Activated B cell treated with CpG ODN at 0.5 μM for 24 hours (primary cell): ENCODE data around the gene WDR5. TPM values are rescaled to one million over a fixed set of nuclear protein-coding genes. Genes with fewer than 3 reads are reported as not detected.

Experiments used
- ATAC-seq: fragments of 200-7000 bp; cut with Tn5 transposase; one replicate; pipeline ENCODE4 v1.10.0; 2021; ENCODE audit warnings: low read depth, mild to moderate bottlenecking, moderate library complexity
- CTCF ChIA-PET: fragments of 350-600 bp; sonication (Branson Sonifier 250); formaldehyde crosslinking; loops from one replicate; lab custom pipeline; 2021; ENCODE audit warnings: antibody characterized with exemption; lab: Charles Lee
- POLR2A ChIA-PET: fragments of 350-600 bp; sonication (Branson Sonifier 250); formaldehyde crosslinking; loops from one replicate; lab custom pipeline; 2021; ENCODE audit warnings: antibody characterized with exemption; lab: Charles Lee
- DNase-seq: peaks from one replicate; pipeline ENCODE4 v3.0.0; 2022
- H3K27ac Mint-ChIP-seq: one replicate; pipeline ENCODE4 v1.8.0; 2020; ENCODE audit warnings: mixed read lengths
- H3K27me3 Mint-ChIP-seq: one replicate; pipeline ENCODE4 v1.8.0; 2021; ENCODE audit warnings: mixed read lengths
- H3K36me3 Mint-ChIP-seq: one replicate; pipeline ENCODE4 v1.8.0; 2021; ENCODE audit warnings: low read depth, mixed read lengths
- H3K4me1 Mint-ChIP-seq: one replicate; pipeline ENCODE4 v1.8.0; 2021; ENCODE audit warnings: mixed read lengths
- H3K4me3 Mint-ChIP-seq: one replicate; pipeline ENCODE4 v1.8.0; 2020; ENCODE audit warnings: mild to moderate bottlenecking, mixed read lengths
- H3K9me3 Mint-ChIP-seq: one replicate; pipeline ENCODE4 v1.8.0; 2020; ENCODE audit warnings: mixed read lengths
- intact Hi-C: fragments of 100-400 bp; cut with micrococcal nuclease; formaldehyde crosslinking; loops from one replicate; pipeline ENCODE4 v1.15.1; 2024
- total RNA-seq: library from RNA; stranded (reverse); gene quantifications from 2 replicates; pipeline ENCODE4 v1.2.3, GENCODE V29; 2022
- TF ChIP-seq, protein P1 (sequence below): fragments of 200-600 bp; IDR thresholded peaks from one replicate; pipeline ENCODE4 v1.8.0; 2022; ENCODE audit warnings: antibody characterized with exemption, mild to moderate bottlenecking

Gene WDR5
- total RNA-seq, 1 donor from 2014 or later: 22.4 TPM

DNA sequence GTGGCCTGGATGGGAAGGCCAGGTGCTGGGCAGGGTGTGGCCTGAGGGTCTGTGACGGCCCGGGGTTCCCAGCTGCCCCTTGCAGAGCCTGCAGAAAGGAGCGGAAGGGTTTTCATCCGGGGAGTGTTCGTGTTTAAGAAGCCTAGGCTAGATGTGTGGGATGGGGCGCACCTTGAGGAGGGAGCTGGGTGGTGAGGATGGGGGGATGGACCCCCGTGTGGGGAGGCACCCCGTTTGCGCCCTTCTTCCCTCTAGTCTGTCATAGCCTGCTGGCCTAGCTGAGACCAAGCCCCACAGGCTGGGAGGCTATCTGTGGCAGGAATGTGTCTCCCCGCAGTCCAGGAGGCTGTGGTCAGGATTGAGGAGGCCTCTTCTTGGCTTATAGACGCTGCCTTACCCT, 16.6 kb downstream of the WDR5 start:
- intact Hi-C loops: no loop called here
- ATAC-seq (no peak), DNase-seq (no peak)
- Mint-ChIP-seq H3K4me3 (no peak overlapping the region), H3K9me3 (no peaks in the 10 kb centered on the region), H3K4me1 (no peaks in the 10 kb centered on the region), H3K27me3 (no peaks in the 10 kb centered on the region), H3K27ac (no peak overlapping the region), H3K36me3 (peaks cover 86% of the 10 kb centered on the region)
- ChIA-PET CTCF (no interaction called here), POLR2A (no interaction called here)
- TF ChIP-seq, protein P1, sequence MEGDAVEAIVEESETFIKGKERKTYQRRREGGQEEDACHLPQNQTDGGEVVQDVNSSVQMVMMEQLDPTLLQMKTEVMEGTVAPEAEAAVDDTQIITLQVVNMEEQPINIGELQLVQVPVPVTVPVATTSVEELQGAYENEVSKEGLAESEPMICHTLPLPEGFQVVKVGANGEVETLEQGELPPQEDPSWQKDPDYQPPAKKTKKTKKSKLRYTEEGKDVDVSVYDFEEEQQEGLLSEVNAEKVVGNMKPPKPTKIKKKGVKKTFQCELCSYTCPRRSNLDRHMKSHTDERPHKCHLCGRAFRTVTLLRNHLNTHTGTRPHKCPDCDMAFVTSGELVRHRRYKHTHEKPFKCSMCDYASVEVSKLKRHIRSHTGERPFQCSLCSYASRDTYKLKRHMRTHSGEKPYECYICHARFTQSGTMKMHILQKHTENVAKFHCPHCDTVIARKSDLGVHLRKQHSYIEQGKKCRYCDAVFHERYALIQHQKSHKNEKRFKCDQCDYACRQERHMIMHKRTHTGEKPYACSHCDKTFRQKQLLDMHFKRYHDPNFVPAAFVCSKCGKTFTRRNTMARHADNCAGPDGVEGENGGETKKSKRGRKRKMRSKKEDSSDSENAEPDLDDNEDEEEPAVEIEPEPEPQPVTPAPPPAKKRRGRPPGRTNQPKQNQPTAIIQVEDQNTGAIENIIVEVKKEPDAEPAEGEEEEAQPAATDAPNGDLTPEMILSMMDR: no peak

DNA sequence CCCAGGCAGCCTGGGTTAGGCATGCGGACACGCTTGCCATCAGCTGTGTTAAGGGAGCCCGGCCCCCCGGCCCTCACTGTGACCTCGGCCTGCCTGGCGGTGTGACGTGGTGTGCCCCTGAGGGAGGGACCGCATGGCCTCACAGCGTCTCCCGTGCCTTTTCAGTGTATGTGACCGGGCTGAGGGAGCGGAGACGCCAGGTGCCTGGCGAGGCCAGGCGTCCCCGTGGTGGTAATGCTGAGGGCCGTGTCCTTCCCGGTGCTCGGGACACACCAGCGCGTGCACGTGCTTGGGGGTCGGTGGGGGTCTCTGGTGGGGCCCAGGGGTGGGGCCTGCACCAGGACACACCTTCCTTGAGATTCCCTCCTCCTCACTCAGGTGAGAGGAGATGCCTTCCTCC, 17.6 kb downstream of the WDR5 start:
- Mint-ChIP-seq H3K4me1 (no peaks in the 10 kb centered on the region), H3K4me3 (no peak overlapping the region), H3K27ac (no peak overlapping the region), H3K9me3 (no peaks in the 10 kb centered on the region), H3K36me3 (peaks cover 89% of the 10 kb centered on the region), H3K27me3 (no peaks in the 10 kb centered on the region)
- TF ChIP-seq, protein P1: no peak
- CTCF ChIA-PET: no interaction called here
- POLR2A ChIA-PET: no interaction called here
- DNase-seq (no peak), ATAC-seq (no peak)
- intact Hi-C loops: no loop called here

DNA sequence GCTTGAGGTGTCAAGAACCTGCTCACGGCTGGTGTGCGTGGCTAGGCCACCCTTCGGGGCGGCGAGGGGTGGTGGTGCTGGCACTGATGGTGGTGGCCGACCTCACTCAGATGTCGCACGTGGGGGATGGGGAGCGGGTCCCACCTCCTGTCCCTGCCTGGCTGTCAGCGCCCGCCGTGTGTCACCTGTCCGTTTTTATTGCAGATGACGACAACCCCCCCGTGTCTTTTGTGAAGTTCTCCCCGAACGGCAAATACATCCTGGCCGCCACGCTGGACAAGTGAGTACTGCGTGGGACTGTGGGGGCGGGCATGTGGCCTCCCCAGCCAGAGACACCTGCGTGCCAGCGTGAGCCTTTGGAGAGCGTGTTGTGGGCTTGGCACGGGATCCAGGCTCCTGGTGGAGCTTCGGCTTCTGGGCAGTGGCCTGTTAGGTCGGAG, 18.4 kb downstream of the WDR5 start:
- TF ChIP-seq, protein P1: no peak
- Mint-ChIP-seq H3K27ac (no peak overlapping the region), H3K36me3 (peaks cover 83% of the 10 kb centered on the region), H3K4me1 (no peaks in the 10 kb centered on the region), H3K4me3 (no peak overlapping the region), H3K9me3 (no peaks in the 10 kb centered on the region), H3K27me3 (no peaks in the 10 kb centered on the region)
- POLR2A ChIA-PET: no interaction called here
- intact Hi-C loops: no loop called here
- ATAC-seq (no peak), DNase-seq (no peak)
- CTCF ChIA-PET: no interaction called here

DNA sequence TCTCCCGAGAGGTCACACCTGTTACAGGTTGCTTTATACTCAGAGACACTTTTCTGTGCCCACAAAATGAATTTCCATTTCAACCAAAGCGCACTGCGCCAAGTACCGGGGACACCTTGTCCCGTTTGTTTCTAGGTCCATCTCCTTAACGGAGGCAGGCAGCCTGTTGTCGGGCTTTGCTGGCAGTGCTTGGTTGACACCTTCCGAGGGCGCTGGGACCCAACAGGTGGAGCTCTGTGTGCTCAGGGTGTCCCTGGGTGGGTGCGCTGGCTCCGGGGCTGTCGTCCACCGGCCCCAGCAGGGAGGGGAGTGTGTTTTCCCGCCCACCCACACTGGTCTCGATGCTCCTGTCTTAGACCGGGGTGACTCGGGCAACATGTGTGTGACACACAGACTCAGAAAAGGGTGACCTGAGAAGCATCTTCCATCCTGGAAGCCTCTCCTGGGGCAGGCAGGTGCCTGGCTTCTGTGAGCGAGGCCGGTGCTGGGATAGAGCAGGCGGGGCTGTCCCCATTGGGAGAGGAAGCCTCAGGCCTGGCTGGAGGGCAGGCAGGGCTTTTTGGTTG, 20.0 kb downstream of the WDR5 start:
- Mint-ChIP-seq H3K27me3 (no peaks in the 10 kb centered on the region), H3K36me3 (peaks cover 76% of the 10 kb centered on the region), H3K4me3 (no peak overlapping the region), H3K9me3 (no peaks in the 10 kb centered on the region), H3K4me1 (no peaks in the 10 kb centered on the region), H3K27ac (no peak overlapping the region)
- ChIA-PET POLR2A (no interaction called here), CTCF (no interaction called here)
- TF ChIP-seq, protein P1: no peak
- intact Hi-C loops: no loop called here
- no peak for DNase-seq
- no peak for ATAC-seq

DNA sequence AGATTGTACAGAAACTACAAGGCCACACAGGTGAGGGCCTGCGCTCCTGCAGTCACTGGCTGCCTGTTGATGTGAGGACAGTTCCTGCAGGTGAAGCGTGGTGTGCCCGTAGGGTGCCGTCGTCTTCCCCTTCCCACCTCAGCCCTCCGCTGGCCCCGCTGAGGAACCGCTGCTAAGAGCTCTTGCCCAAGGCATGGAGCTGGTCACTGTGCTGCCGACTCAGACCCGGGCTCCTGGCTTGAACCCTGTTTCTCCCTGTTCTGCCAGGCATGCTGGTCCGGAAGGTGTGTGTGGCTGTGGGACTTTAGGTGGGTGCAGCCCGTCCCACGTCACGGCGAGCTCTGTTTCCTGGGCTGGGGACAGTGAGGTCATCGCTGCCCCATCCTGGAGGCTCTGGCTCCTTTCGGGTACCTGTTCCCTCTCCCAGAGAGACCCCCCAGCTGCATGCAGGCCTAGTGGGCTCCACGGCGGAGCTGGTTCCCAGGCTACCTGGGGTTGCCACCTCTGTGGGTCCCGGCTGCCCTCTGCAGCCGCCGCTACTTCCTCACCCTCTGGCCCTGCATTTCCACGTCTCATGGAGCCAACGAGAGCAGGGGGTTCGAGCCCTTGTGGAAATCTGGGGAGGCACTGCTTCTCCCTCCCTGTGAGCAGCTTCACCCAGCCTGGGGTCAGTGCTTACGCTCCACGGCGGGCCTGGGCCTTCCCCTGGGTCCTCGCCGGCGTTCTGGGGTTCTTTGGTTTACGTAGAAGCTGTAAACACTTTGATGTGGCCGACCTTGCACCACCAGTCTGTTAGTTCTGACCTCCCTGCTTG, 20.9 kb downstream of the WDR5 start:
- no peaks in the 10 kb centered on the region for H3K27me3 Mint-ChIP-seq
- POLR2A ChIA-PET: no interaction called here
- H3K4me1 Mint-ChIP-seq: no peaks in the 10 kb centered on the region
- CTCF ChIA-PET: no interaction called here
- ATAC-seq: no peak
- H3K9me3 Mint-ChIP-seq: no peaks in the 10 kb centered on the region
- DNase-seq: no peak
- H3K36me3 Mint-ChIP-seq: peaks cover 70% of the 10 kb centered on the region
- intact Hi-C loops: no loop called here
- H3K27ac Mint-ChIP-seq: no peak overlapping the region
- TF ChIP-seq, protein P1: no peak
- H3K4me3 Mint-ChIP-seq: no peak overlapping the region
